HFFc6 (cell line): ENCODE measurements around the gene NLRC4. TPM values are rescaled to one million over a fixed set of nuclear protein-coding genes. Genes with fewer than 3 reads are reported as not detected.
"Not testable (repeated sequence)": the region's sequence is repeated elsewhere in the genome, so short reads cannot be mapped to it uniquely, and the experiment has no call there.

Experiments
- DNase-seq: peaks from one replicate; pipeline ENCODE4 v3.0.0-alpha.2; 2018
- H3K27ac Mint-ChIP-seq: 2 replicates; pipeline ENCODE4 v1.8.0; 2020; ENCODE audit warnings: mild to moderate bottlenecking, mixed read lengths
- H3K27me3 Mint-ChIP-seq: 2 replicates; pipeline ENCODE4 v1.8.0; 2021; ENCODE audit warnings: mild to moderate bottlenecking, moderate library complexity, mixed read lengths; ENCODE audit not compliant: insufficient read depth
- H3K36me3 Mint-ChIP-seq: 2 replicates; pipeline ENCODE4 v1.8.0; 2021; ENCODE audit warnings: low read depth, mixed read lengths
- H3K4me1 Mint-ChIP-seq: 2 replicates; pipeline ENCODE4 v1.8.0; 2020; ENCODE audit warnings: low read depth, mixed read lengths
- H3K4me3 Mint-ChIP-seq: 2 replicates; pipeline ENCODE4 v1.8.0; 2020; ENCODE audit warnings: mild to moderate bottlenecking, moderate library complexity, mixed read lengths
- H3K9me3 Mint-ChIP-seq: 2 replicates; pipeline ENCODE4 v1.8.0; 2020; ENCODE audit warnings: mild to moderate bottlenecking, mixed read lengths
- total RNA-seq, 6 experiments: library from RNA; stranded (reverse); fragmentation: NEBNext Ultra II Directional; extraction: Animal tissue kit (Norgen Biotek cat#: 25700); gene quantifications; 2 replicates in 1 of 6; 3 replicates in 5 of 6; pipeline ENCODE4 v1.2.3, GENCODE V29; 2021
- TF ChIP-seq, protein P1 (sequence below): fragments of 200-600 bp; sonication (generic); IDR thresholded peaks from 2 replicates; pipeline ENCODE4 v1.5.0; 2021; ENCODE audit warnings: antibody characterized with exemption, mild to moderate bottlenecking

Gene NLRC4
- total RNA-seq, 6 experiments from 2014 or later, result not detected

DNA sequence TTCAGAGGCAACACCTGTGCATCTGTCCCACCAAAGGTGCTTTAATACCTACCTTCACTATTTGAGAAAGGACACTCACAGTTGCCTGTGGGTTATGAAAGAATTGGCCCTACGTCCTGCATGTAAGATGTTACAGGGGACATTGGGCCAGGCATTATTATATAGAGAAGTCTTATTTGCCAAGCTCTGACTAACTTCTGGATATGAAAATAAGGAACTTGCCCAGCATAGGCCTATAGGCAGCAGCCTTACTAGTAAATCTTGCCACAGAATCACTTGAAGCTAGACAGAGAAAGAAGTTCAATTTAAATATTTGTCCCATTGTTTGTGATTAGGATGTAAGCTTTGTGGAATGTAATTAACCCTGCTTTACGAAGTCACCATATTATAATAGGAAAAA is 41.7 kb downstream of the NLRC4 start:
- Mint-ChIP-seq H3K9me3 (no peaks in the 10 kb centered on the region), H3K27ac (no peak overlapping the region), H3K4me3 (no peak overlapping the region), H3K4me1 (no peaks in the 10 kb centered on the region), H3K36me3 (peaks cover 35% of the 10 kb centered on the region), H3K27me3 (no peaks in the 10 kb centered on the region)
- no peak for DNase-seq
- TF ChIP-seq, protein P1, sequence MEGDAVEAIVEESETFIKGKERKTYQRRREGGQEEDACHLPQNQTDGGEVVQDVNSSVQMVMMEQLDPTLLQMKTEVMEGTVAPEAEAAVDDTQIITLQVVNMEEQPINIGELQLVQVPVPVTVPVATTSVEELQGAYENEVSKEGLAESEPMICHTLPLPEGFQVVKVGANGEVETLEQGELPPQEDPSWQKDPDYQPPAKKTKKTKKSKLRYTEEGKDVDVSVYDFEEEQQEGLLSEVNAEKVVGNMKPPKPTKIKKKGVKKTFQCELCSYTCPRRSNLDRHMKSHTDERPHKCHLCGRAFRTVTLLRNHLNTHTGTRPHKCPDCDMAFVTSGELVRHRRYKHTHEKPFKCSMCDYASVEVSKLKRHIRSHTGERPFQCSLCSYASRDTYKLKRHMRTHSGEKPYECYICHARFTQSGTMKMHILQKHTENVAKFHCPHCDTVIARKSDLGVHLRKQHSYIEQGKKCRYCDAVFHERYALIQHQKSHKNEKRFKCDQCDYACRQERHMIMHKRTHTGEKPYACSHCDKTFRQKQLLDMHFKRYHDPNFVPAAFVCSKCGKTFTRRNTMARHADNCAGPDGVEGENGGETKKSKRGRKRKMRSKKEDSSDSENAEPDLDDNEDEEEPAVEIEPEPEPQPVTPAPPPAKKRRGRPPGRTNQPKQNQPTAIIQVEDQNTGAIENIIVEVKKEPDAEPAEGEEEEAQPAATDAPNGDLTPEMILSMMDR, result no peak

DNA sequence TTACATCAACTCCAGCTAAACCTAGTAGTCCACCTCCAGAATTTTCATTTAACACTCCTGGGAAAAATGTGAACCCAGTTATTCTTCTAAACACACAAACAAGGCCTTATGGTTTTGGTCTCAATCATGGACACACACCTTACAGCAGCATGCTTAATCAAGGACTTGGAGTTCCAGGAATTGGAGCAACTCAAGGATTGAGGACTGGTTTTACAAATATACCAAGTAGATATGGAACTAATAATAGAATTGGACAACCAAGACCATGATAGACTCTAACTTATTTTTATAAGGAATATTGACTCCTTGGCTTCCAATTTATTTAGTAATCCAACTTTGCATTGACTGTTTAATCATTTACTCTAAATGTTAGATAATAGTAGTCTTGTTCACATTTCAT is 44.2 kb downstream of the NLRC4 start:
- H3K27me3 Mint-ChIP-seq, result no peaks in the 10 kb centered on the region
- no peak overlapping the region for H3K4me3 Mint-ChIP-seq
- no peak for DNase-seq
- H3K4me1 Mint-ChIP-seq, result no peaks in the 10 kb centered on the region
- TF ChIP-seq, protein P1, result no peak
- H3K9me3 Mint-ChIP-seq, result no peaks in the 10 kb centered on the region
- H3K36me3 Mint-ChIP-seq, result peaks cover 29% of the 10 kb centered on the region
- no peak overlapping the region for H3K27ac Mint-ChIP-seq

DNA sequence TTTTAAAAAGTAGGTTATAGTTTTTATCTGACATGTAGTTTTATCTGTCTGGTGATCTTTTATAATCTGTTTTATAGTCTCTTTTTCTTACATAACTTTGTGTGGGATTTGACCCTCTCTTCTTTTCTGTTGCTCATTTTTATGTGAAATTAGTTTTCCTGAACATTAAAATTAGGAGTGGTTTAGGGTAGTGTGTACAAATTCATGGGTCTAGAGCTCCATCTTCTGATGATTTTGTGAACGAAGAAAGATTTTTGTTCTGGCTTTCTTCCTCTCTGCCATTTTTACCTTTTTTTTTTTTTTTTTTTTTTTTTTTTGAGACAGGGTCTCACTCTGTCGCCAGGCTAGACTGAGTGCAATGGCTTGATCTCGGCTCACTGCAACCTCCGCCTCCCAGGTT is 52.4 kb downstream of the NLRC4 start:
- Mint-ChIP-seq H3K4me1 (no peaks in the 10 kb centered on the region), H3K27ac (no peak overlapping the region), H3K27me3 (no peaks in the 10 kb centered on the region), H3K36me3 (peaks cover 11% of the 10 kb centered on the region), H3K4me3 (no peak overlapping the region), H3K9me3 (no peaks in the 10 kb centered on the region)
- no peak for DNase-seq
- TF ChIP-seq, protein P1, result peak; percentile 18; the same call in 1 of the 2 replicates

GRCh38 chr2:32210767-32211408 is 53.8 kb downstream of the NLRC4 start:
- Mint-ChIP-seq H3K4me1 (no peaks in the 10 kb centered on the region), H3K9me3 (no peaks in the 10 kb centered on the region), H3K4me3 (no peak overlapping the region), H3K27me3 (no peaks in the 10 kb centered on the region), H3K36me3 (peaks cover 11% of the 10 kb centered on the region), H3K27ac (no peak overlapping the region)
- no peak for DNase-seq
- TF ChIP-seq, protein P1, result peak; percentile 27; the same call in 1 of the 2 replicates

DNA sequence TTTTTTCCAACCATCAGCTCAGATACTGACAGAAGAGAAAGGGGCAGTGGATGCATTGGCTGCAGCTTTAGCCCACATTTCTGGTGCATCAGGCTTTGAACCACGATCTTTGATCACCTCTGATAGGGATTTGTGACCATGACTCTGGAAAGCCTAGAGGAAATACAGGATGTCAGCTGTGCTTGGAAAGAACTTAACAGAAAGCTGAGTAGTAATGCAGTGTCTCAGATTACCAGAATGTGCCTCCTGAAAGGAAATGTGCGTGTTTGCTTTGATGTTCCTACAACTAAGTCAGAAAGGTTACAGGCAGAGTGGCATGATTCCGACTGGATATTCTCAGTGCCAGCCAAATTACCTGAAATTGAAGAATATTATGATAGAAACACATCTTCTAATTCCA is 61.3 kb downstream of the NLRC4 start:
- H3K9me3 Mint-ChIP-seq, DNase-seq, H3K27me3 Mint-ChIP-seq, H3K4me1 Mint-ChIP-seq, H3K27ac Mint-ChIP-seq, H3K4me3 Mint-ChIP-seq: not testable (repeated sequence)
- H3K36me3 Mint-ChIP-seq, result peaks cover 23% of the 10 kb centered on the region

- TF ChIP-seq, protein P1, result no peak
- DNase-seq, result no peak
- Mint-ChIP-seq H3K27me3 (no peaks in the 10 kb centered on the region), H3K36me3 (peaks cover 23% of the 10 kb centered on the region), H3K4me3 (no peak overlapping the region), H3K4me1 (no peaks in the 10 kb centered on the region), H3K9me3 (no peaks in the 10 kb centered on the region), H3K27ac (no peak overlapping the region)
These were observed 63.9 kb downstream of the NLRC4 start for GRCh38 chr2:32200814-32201213.
